Measurements from ENCODE around the gene C19orf53.

C19orf53 gene

DNA sequence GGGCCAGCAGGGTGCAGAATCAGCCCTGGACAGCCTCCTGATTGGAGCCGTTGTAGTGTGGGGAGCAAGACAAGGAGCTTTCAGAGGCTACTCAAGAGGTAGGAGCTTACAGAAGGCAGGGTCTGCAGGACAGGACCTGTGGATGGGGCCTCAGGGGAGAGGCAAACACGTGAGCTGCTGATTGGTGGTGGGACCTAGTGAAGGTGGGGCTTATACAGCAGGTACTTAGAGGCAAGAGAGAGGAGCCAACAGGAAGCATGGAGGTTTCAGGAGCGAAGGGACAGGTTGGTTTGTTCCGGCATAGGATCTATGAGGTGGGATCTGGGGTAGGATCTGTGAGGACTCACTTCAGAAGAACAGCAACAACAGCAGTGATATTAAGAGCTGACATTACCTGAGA is 53.4 kb downstream of the C19orf53 start:
- FAIRE-seq: no peak

Data from A204.1 (cell line).